Measurements from ENCODE around the gene PHLDB1.

DNA sequence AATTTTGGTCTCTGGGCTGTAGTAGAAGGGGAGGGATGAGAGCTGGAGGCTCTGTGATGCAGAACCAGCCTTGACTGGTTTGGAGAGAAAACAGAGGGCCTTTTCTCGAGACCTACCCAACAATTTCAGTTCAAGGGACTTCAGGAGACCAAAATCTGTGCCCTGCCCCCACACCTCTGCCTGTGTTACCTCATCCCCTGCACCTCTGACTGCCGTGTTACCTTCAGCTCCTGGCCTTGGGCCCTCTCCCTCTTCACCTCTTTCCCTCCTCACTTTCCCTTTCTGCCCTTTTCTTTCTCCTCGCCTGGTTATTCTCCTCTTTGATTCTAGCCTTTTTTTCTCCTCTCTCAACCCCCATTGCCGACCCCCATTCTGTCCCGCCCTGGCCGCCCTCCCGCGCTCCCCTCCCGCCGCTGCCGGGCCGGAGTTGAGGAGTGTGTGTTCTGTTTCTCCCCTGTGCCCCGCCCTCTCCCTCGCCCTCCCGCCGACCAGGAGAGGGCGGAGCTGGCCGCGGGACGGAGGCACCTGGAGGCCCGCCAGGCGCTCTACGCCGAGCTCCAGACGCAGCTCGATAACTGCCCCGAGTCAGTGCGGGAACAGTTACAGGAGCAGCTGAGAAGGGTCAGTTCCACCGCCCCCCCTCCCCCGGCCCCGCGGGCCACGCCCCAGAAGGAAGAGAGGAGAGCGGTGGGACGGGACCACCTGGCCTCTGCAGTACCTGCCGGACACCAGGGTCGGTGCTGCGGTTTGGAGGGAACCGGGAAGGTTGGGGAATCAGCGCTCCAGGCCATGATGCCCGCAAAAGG, 27.2 kb downstream of the PHLDB1 start:
- TF ChIP-seq, protein P1, sequence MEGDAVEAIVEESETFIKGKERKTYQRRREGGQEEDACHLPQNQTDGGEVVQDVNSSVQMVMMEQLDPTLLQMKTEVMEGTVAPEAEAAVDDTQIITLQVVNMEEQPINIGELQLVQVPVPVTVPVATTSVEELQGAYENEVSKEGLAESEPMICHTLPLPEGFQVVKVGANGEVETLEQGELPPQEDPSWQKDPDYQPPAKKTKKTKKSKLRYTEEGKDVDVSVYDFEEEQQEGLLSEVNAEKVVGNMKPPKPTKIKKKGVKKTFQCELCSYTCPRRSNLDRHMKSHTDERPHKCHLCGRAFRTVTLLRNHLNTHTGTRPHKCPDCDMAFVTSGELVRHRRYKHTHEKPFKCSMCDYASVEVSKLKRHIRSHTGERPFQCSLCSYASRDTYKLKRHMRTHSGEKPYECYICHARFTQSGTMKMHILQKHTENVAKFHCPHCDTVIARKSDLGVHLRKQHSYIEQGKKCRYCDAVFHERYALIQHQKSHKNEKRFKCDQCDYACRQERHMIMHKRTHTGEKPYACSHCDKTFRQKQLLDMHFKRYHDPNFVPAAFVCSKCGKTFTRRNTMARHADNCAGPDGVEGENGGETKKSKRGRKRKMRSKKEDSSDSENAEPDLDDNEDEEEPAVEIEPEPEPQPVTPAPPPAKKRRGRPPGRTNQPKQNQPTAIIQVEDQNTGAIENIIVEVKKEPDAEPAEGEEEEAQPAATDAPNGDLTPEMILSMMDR (IDR thresholded peaks at IDR 0.05; ENCODE audit: insufficient read depth, low read length): no peak
- TF ChIP-seq POLR2AphosphoS5 (IDR thresholded peaks at IDR 0.05; ENCODE audit: low read depth) (no peak), GABPA (IDR thresholded peaks at IDR 0.05; ENCODE audit: low read depth) (no peak)
- TF ChIP-seq, protein P2, sequence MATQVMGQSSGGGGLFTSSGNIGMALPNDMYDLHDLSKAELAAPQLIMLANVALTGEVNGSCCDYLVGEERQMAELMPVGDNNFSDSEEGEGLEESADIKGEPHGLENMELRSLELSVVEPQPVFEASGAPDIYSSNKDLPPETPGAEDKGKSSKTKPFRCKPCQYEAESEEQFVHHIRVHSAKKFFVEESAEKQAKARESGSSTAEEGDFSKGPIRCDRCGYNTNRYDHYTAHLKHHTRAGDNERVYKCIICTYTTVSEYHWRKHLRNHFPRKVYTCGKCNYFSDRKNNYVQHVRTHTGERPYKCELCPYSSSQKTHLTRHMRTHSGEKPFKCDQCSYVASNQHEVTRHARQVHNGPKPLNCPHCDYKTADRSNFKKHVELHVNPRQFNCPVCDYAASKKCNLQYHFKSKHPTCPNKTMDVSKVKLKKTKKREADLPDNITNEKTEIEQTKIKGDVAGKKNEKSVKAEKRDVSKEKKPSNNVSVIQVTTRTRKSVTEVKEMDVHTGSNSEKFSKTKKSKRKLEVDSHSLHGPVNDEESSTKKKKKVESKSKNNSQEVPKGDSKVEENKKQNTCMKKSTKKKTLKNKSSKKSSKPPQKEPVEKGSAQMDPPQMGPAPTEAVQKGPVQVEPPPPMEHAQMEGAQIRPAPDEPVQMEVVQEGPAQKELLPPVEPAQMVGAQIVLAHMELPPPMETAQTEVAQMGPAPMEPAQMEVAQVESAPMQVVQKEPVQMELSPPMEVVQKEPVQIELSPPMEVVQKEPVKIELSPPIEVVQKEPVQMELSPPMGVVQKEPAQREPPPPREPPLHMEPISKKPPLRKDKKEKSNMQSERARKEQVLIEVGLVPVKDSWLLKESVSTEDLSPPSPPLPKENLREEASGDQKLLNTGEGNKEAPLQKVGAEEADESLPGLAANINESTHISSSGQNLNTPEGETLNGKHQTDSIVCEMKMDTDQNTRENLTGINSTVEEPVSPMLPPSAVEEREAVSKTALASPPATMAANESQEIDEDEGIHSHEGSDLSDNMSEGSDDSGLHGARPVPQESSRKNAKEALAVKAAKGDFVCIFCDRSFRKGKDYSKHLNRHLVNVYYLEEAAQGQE (IDR thresholded peaks at IDR 0.05; ENCODE audit: insufficient replicate concordance, low read depth): no peak

Data from HL-60 (cell line).